Measurements from ENCODE around the gene AOAH.

- TF ChIP-seq, protein P1, sequence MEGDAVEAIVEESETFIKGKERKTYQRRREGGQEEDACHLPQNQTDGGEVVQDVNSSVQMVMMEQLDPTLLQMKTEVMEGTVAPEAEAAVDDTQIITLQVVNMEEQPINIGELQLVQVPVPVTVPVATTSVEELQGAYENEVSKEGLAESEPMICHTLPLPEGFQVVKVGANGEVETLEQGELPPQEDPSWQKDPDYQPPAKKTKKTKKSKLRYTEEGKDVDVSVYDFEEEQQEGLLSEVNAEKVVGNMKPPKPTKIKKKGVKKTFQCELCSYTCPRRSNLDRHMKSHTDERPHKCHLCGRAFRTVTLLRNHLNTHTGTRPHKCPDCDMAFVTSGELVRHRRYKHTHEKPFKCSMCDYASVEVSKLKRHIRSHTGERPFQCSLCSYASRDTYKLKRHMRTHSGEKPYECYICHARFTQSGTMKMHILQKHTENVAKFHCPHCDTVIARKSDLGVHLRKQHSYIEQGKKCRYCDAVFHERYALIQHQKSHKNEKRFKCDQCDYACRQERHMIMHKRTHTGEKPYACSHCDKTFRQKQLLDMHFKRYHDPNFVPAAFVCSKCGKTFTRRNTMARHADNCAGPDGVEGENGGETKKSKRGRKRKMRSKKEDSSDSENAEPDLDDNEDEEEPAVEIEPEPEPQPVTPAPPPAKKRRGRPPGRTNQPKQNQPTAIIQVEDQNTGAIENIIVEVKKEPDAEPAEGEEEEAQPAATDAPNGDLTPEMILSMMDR (IDR thresholded peaks at IDR 0.05): no peak
- TF ChIP-seq POLR2A (IDR thresholded peaks at IDR 0.05): no peak
Measured at GRCh38 chr7:36690041-36690440, 34.3 kb downstream of the AOAH start.
